PC-3 (cell line): Measurements from ENCODE around the gene NDUFV3.

Source experiments
- EZH2 ChIP-seq: fragments of 300-600 bp; sonication (generic); IDR thresholded peaks from one replicate; pipeline ENCODE4 v1.6.1; 2017; ENCODE audit warnings: antibody characterized with exemption, mild to moderate bottlenecking, low read length; ENCODE audit not compliant: unreplicated experiment
- EZH2phosphoT487 ChIP-seq: fragments of 300-600 bp; sonication (generic); IDR thresholded peaks from 2 replicates; pipeline ENCODE4 v1.6.1; 2018; ENCODE audit warnings: mild to moderate bottlenecking, antibody characterized with exemption, low read length, borderline replicate concordance
- TF ChIP-seq, protein P1 (sequence below): fragments of 300-600 bp; sonication (generic); conservative IDR thresholded peaks from 2 replicates; pipeline ENCODE4 v1.5.1; 2017; ENCODE audit warnings: antibody characterized with exemption, low read depth, mild to moderate bottlenecking, low read length

DNA sequence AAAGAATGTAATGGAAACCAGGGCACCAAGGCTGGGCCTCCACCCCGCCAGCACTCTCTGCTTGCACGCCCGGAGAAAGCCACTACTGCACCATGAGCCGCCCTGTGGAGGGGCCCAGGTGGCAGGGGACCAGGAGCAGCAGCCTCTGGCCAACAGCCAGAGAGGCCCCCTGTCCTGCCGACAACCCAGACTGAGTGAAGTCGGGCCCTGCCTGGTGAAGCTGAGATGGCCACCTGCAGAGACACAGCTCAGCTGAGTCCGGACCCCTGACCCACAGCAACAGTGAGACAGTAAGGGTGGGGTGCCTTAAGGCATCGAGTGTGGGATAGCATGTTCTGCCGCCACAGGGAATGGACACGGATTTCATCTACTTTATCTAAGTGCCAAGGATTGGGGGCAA lies 42.6 kb upstream of the NDUFV3 start:
- TF ChIP-seq EZH2, result no peak
- TF ChIP-seq, protein P1, sequence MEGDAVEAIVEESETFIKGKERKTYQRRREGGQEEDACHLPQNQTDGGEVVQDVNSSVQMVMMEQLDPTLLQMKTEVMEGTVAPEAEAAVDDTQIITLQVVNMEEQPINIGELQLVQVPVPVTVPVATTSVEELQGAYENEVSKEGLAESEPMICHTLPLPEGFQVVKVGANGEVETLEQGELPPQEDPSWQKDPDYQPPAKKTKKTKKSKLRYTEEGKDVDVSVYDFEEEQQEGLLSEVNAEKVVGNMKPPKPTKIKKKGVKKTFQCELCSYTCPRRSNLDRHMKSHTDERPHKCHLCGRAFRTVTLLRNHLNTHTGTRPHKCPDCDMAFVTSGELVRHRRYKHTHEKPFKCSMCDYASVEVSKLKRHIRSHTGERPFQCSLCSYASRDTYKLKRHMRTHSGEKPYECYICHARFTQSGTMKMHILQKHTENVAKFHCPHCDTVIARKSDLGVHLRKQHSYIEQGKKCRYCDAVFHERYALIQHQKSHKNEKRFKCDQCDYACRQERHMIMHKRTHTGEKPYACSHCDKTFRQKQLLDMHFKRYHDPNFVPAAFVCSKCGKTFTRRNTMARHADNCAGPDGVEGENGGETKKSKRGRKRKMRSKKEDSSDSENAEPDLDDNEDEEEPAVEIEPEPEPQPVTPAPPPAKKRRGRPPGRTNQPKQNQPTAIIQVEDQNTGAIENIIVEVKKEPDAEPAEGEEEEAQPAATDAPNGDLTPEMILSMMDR, result no peak
- no peak for TF ChIP-seq EZH2phosphoT487
